GM18519 (cell line): ENCODE data around the gene CAV3.
"Not testable (repeated sequence)": the region's sequence is repeated elsewhere in the genome, so short reads cannot be mapped to it uniquely, and the experiment has no call there.

Source experiments
- ATAC-seq: cut with Tn5 transposase; IDR thresholded peaks from one replicate; pipeline ENCODE4 v1.9.1; 2021; ENCODE audit warnings: mild to moderate bottlenecking, moderate library complexity; ENCODE audit not compliant: unreplicated experiment, low FRiP score

Gene CAV3

GRCh38 chr3:8733332-8734094 lies at the start of gene CAV3:
CAV3 (plus strand) TSS chr3:8733802; CDS start chr3:8733877, 75 bp downstream.
- ATAC-seq = no peak

- not testable (repeated sequence) for ATAC-seq
These were observed 48.6 kb upstream of the CAV3 start for GRCh38 chr3:8684992-8685391.

- not testable (repeated sequence) for ATAC-seq
These were observed 42.3 kb upstream of the CAV3 start for GRCh38 chr3:8691295-8691694.

- ATAC-seq = no peak
These were observed 31.0 kb upstream of the CAV3 start for GRCh38 chr3:8702560-8702959.

- ATAC-seq = no peak
These were observed 28.0 kb upstream of the CAV3 start for GRCh38 chr3:8705575-8705974.

- no peak for ATAC-seq
These were observed 24.3 kb upstream of the CAV3 start for GRCh38 chr3:8709287-8709686.

GRCh38 chr3:8709801-8710507 lies 23.6 kb upstream of the CAV3 start:
- no peak for ATAC-seq

- no peak for ATAC-seq
These were observed 21.3 kb upstream of the CAV3 start for GRCh38 chr3:8712045-8712907.

- no peak for ATAC-seq
These were observed 20.7 kb upstream of the CAV3 start for GRCh38 chr3:8712908-8713255.

GRCh38 chr3:8713901-8714759 lies 19.5 kb upstream of the CAV3 start:
- no peak for ATAC-seq

GRCh38 chr3:8715757-8716156 lies 17.8 kb upstream of the CAV3 start:
- not testable (repeated sequence) for ATAC-seq

- no peak for ATAC-seq
These were observed 10.8 kb upstream of the CAV3 start for GRCh38 chr3:8722808-8723207.

- no peak for ATAC-seq
These were observed 10.0 kb upstream of the CAV3 start for GRCh38 chr3:8723612-8724011.

- no peak for ATAC-seq
These were observed 9.4 kb upstream of the CAV3 start for GRCh38 chr3:8724108-8724752.

GRCh38 chr3:8727605-8728512 lies 5.7 kb upstream of the CAV3 start:
- ATAC-seq = no peak

- ATAC-seq = no peak
These were observed 4.1 kb upstream of the CAV3 start for GRCh38 chr3:8729479-8729878.

- ATAC-seq = no peak
These were observed 2.9 kb upstream of the CAV3 start for GRCh38 chr3:8730656-8731055.

GRCh38 chr3:8732413-8732812 lies 1.2 kb upstream of the CAV3 start:
- ATAC-seq = no peak
